H7 (cell line): ENCODE results near the gene C22orf23. TPM values are rescaled to one million over a fixed set of nuclear protein-coding genes. Genes with fewer than 3 reads are reported as not detected.
A peak's percentile ranks its signal among the peaks of the same experiment; 100 is the strongest.

Source experiments
- DNase-seq: peaks from one replicate; pipeline ENCODE4 v3.0.0; 2012
- H3K27me3 ChIP-seq: 2 replicates; pipeline ENCODE4 v1.6.0; 2011; ENCODE audit warnings: mild to moderate bottlenecking, low read length; ENCODE audit not compliant: control insufficient read depth, insufficient read depth
- H3K36me3 ChIP-seq: replicated peaks from 2 replicates; pipeline ENCODE4 v1.5.1; 2011; ENCODE audit warnings: low read length; ENCODE audit not compliant: control insufficient read depth, insufficient read depth
- H3K4me3 ChIP-seq: 2 replicates; pipeline ENCODE4 v1.5.1; 2011; ENCODE audit warnings: low read depth, mild to moderate bottlenecking, control low read depth, low read length, moderate library complexity; ENCODE audit not compliant: insufficient read depth
- total RNA-seq: library from RNA; depleted of rRNA; stranded (reverse); fragments of >200 nt; shearing (Covaris generic); gene quantifications from 2 replicates; pipeline ENCODE4 v1.2.3, GENCODE V29; 2014; rRNA removed

The C22orf23 gene
- 0.26 and 0.28 TPM in 2 replicates for total RNA-seq

GRCh38 chr22:37953437-37954179 lies at the start of gene C22orf23, which contains the start of gene POLR2F:
Gene C22orf23 (minus strand): TSS chr22:37953601. CDS start chr22:37953149, 452 bp downstream.
Gene POLR2F (plus strand): TSS chr22:37953699. CDS start chr22:37953788, 89 bp downstream.
- peaks cover 10% of the 10 kb centered on the region; the same call in 1 of the 2 replicates for H3K27me3 ChIP-seq
- H3K4me3 ChIP-seq, result peak within 1 kb of the TSS; percentile 96
- H3K36me3 ChIP-seq, result peaks cover 15% of the 10 kb centered on the region
- DNase-seq, result peak; percentile 98

- H3K36me3 ChIP-seq, result no peaks in the 10 kb centered on the region
- DNase-seq, result peak; percentile 73
- no peaks in the 10 kb centered on the region for H3K27me3 ChIP-seq
- H3K4me3 ChIP-seq, result no peak overlapping the region
Measured at GRCh38 chr22:37999640-38000272, 46.4 kb upstream of the C22orf23 start.

GRCh38 chr22:37999236-37999635 lies 45.8 kb upstream of the C22orf23 start:
- peak; percentile 52 for DNase-seq
- Histone ChIP-seq H3K36me3 (no peaks in the 10 kb centered on the region), H3K4me3 (no peak overlapping the region), H3K27me3 (no peaks in the 10 kb centered on the region)

- Histone ChIP-seq H3K4me3 (no peak overlapping the region), H3K27me3 (no peaks in the 10 kb centered on the region), H3K36me3 (no peaks in the 10 kb centered on the region)
- DNase-seq, result peak; percentile 40
Measured at GRCh38 chr22:37998543-37998942, 45.1 kb upstream of the C22orf23 start.

- H3K4me3 ChIP-seq, result no peak overlapping the region
- no peaks in the 10 kb centered on the region for H3K36me3 ChIP-seq
- H3K27me3 ChIP-seq, result no peaks in the 10 kb centered on the region
- DNase-seq, result peak; percentile 67
Measured at GRCh38 chr22:37996515-37997246, 43.3 kb upstream of the C22orf23 start.

GRCh38 chr22:37996079-37996478 lies 42.7 kb upstream of the C22orf23 start:
- DNase-seq, result peak; percentile 72
- Histone ChIP-seq H3K4me3 (no peak overlapping the region), H3K36me3 (no peaks in the 10 kb centered on the region), H3K27me3 (no peaks in the 10 kb centered on the region)

- H3K36me3 ChIP-seq, result no peaks in the 10 kb centered on the region
Measured at GRCh38 chr22:37995460-37995859, 42.1 kb upstream of the C22orf23 start.

GRCh38 chr22:37994982-37995381 lies 41.6 kb upstream of the C22orf23 start:
- DNase-seq, result no peak
- H3K27me3 ChIP-seq, result no peaks in the 10 kb centered on the region
- H3K4me3 ChIP-seq, result no peak overlapping the region
- H3K36me3 ChIP-seq, result no peaks in the 10 kb centered on the region

More at GRCh38 chr22:37995460-37995859, 42.1 kb upstream of the C22orf23 start:
- Histone ChIP-seq H3K4me3 (no peak overlapping the region), H3K27me3 (no peaks in the 10 kb centered on the region)
- DNase-seq, result no peak

GRCh38 chr22:37994049-37994448 lies 40.6 kb upstream of the C22orf23 start:
- no peak for DNase-seq
- no peaks in the 10 kb centered on the region for H3K27me3 ChIP-seq
- H3K36me3 ChIP-seq, result no peaks in the 10 kb centered on the region
- H3K4me3 ChIP-seq, result no peak overlapping the region

- no peak overlapping the region for H3K4me3 ChIP-seq
- H3K36me3 ChIP-seq, result no peaks in the 10 kb centered on the region
- no peak for DNase-seq
- H3K27me3 ChIP-seq, result no peaks in the 10 kb centered on the region
Measured at GRCh38 chr22:37991731-37992442, 38.5 kb upstream of the C22orf23 start.

- H3K4me3 ChIP-seq, result no peak overlapping the region
- DNase-seq, result no peak
- no peaks in the 10 kb centered on the region for H3K27me3 ChIP-seq
- no peaks in the 10 kb centered on the region for H3K36me3 ChIP-seq
Measured at GRCh38 chr22:37990862-37991261, 37.5 kb upstream of the C22orf23 start.

- no peaks in the 10 kb centered on the region for H3K27me3 ChIP-seq
- no peak for DNase-seq
- H3K4me3 ChIP-seq, result no peak overlapping the region
- no peaks in the 10 kb centered on the region for H3K36me3 ChIP-seq
Measured at GRCh38 chr22:37990301-37990700, 36.9 kb upstream of the C22orf23 start.

GRCh38 chr22:37989146-37990045 lies 36.0 kb upstream of the C22orf23 start:
- no peak for DNase-seq
- Histone ChIP-seq H3K36me3 (no peaks in the 10 kb centered on the region), H3K4me3 (no peak overlapping the region), H3K27me3 (0 out of 2 replicates have a peak, but pooled peaks cover 5% of the 10 kb centered on the region)
